Measurements from ENCODE around the gene OR52I2.

GRCh38 chr11:4539603-4540219, 41.8 kb upstream of the OR52I2 start:
- TF ChIP-seq CTCF (IDR thresholded peaks at IDR 0.05 in 4 of 5, conservative IDR thresholded peaks at IDR 0.05 in 1 of 5) (peak in 4 of 5 experiments; percentile 6 to 58 (median 48)), POLR2A (IDR thresholded peaks at IDR 0.05) (no peak)
